ENCODE data around the gene PRKRA. TPM values are rescaled to one million over a fixed set of nuclear protein-coding genes. Genes with fewer than 3 reads are reported as not detected.

Gene PRKRA
- total RNA-seq, 1 experiment from 2014 or later, result 59.4 TPM

- ATAC-seq (no peak), DNase-seq (ENCODE audit: low read depth, low spot score) (no peak)
- H3K36me3 ChIP-seq (ENCODE audit: control insufficient read depth, insufficient read depth, low read length), result no peaks in the 10 kb centered on the region; the same call in 1 of the 2 replicates
- ChIA-PET CTCF (interaction anchor here (0.7 kb wide), 1 partner anchor 286 kb away, joined by 4 read pairs; no protein-coding TSS in a partner anchor), POLR2A (interaction anchor here (0.6 to 0.7 kb wide), 2 partner anchors 23 to 160 kb away, joined by 4 to 9 read pairs; no protein-coding TSS in a partner anchor)
- no peak overlapping the region for H3K4me3 ChIP-seq (ENCODE audit: low read depth in 2 of 2, low read length in 2 of 2)
- in situ Hi-C loops (cut with HindIII; ENCODE audit: low pct_unique_long_range_greater_than_20kb, low sequenced_read_pairs) (no loop called here), intact Hi-C loops (cut with micrococcal nuclease; ENCODE audit: unreplicated experiment) (loop anchor here (10.0 kb wide), 1 partner anchor 434 kb away; no protein-coding TSS in a partner anchor)
- no peaks in the 10 kb centered on the region for H3K27me3 ChIP-seq (ENCODE audit: control insufficient read depth, insufficient read depth, low read length)
- no peak overlapping the region for H3K27ac ChIP-seq (ENCODE audit: low read length)
- BruUV-seq (replicated peaks), result no TSS peak
- TF ChIP-seq SIN3A (IDR thresholded peaks at IDR 0.05; ENCODE audit: borderline replicate concordance, insufficient read depth, low read depth, low read length) (no peak), TCF7L2 (IDR thresholded peaks at IDR 0.05; ENCODE audit: low read depth, low read length) (no peak), CTCF (IDR thresholded peaks at IDR 0.05) (no peak), POLR2AphosphoS5 (IDR thresholded peaks at IDR 0.05; ENCODE audit: low read depth, low read length) (no peak), REST (IDR thresholded peaks at IDR 0.05; ENCODE audit: insufficient read depth in 1 of 2, low read depth in 2 of 2, low read length in 1 of 2) (no peak)
- no peaks in the 10 kb centered on the region for H3K9me3 ChIP-seq (ENCODE audit: control insufficient read depth, insufficient read depth, low read depth, low read length)
- H3K4me1 ChIP-seq (ENCODE audit: control insufficient read depth, insufficient read depth, low read length), result peaks cover 4% of the 10 kb centered on the region; the same call in 1 of the 2 replicates
These were observed 32.5 kb downstream of the PRKRA start for GRCh38 chr2:178418426-178418825.

- TF ChIP-seq SIN3A (IDR thresholded peaks at IDR 0.05; ENCODE audit: borderline replicate concordance, insufficient read depth, low read depth, low read length) (no peak), REST (IDR thresholded peaks at IDR 0.05; ENCODE audit: insufficient read depth in 1 of 2, low read depth in 2 of 2, low read length in 1 of 2) (no peak), CTCF (IDR thresholded peaks at IDR 0.05) (no peak), POLR2AphosphoS5 (IDR thresholded peaks at IDR 0.05; ENCODE audit: low read depth, low read length) (no peak), TCF7L2 (IDR thresholded peaks at IDR 0.05; ENCODE audit: low read depth, low read length) (no peak)
- intact Hi-C loops (cut with micrococcal nuclease; ENCODE audit: unreplicated experiment) (loop anchor here (10.0 kb wide), 1 partner anchor 433 kb away; no protein-coding TSS in a partner anchor), in situ Hi-C loops (cut with HindIII; ENCODE audit: low pct_unique_long_range_greater_than_20kb, low sequenced_read_pairs) (no loop called here)
- H3K9me3 ChIP-seq (ENCODE audit: control insufficient read depth, insufficient read depth, low read depth, low read length), result no peaks in the 10 kb centered on the region
- DNase-seq (ENCODE audit: low read depth, low spot score) (no peak), ATAC-seq (no peak)
- H3K36me3 ChIP-seq (ENCODE audit: control insufficient read depth, insufficient read depth, low read length), result no peaks in the 10 kb centered on the region; the same call in 1 of the 2 replicates
- BruUV-seq (replicated peaks), result no TSS peak
- H3K27ac ChIP-seq (ENCODE audit: low read length), result no peak overlapping the region
- peaks cover 4% of the 10 kb centered on the region; the same call in 1 of the 2 replicates for H3K4me1 ChIP-seq (ENCODE audit: control insufficient read depth, insufficient read depth, low read length)
- no peak overlapping the region for H3K4me3 ChIP-seq (ENCODE audit: low read depth in 2 of 2, low read length in 2 of 2)
- H3K27me3 ChIP-seq (ENCODE audit: control insufficient read depth, insufficient read depth, low read length), result no peaks in the 10 kb centered on the region
- ChIA-PET POLR2A (interaction anchor here (0.7 kb wide), 1 partner anchor 24 kb away, joined by 4 read pairs; no protein-coding TSS in a partner anchor), CTCF (interaction anchor here (0.7 kb wide), 1 partner anchor 286 kb away, joined by 4 read pairs; no protein-coding TSS in a partner anchor)
These were observed 33.1 kb downstream of the PRKRA start for GRCh38 chr2:178417916-178418315.

Measured in Panc1 (cell line).